Measurements from ENCODE around the gene UNG. TPM values are rescaled to one million over a fixed set of nuclear protein-coding genes. Genes with fewer than 3 reads are reported as not detected.
A peak's percentile ranks its signal among the peaks of the same experiment; 100 is the strongest.
"Not testable (repeated sequence)": the region's sequence is repeated elsewhere in the genome, so short reads cannot be mapped to it uniquely, and the experiment has no call there.

The UNG gene
- total and polyA plus RNA-seq, 9 donors, result 13.5 to 34.2 (median 21.5) TPM

DNA sequence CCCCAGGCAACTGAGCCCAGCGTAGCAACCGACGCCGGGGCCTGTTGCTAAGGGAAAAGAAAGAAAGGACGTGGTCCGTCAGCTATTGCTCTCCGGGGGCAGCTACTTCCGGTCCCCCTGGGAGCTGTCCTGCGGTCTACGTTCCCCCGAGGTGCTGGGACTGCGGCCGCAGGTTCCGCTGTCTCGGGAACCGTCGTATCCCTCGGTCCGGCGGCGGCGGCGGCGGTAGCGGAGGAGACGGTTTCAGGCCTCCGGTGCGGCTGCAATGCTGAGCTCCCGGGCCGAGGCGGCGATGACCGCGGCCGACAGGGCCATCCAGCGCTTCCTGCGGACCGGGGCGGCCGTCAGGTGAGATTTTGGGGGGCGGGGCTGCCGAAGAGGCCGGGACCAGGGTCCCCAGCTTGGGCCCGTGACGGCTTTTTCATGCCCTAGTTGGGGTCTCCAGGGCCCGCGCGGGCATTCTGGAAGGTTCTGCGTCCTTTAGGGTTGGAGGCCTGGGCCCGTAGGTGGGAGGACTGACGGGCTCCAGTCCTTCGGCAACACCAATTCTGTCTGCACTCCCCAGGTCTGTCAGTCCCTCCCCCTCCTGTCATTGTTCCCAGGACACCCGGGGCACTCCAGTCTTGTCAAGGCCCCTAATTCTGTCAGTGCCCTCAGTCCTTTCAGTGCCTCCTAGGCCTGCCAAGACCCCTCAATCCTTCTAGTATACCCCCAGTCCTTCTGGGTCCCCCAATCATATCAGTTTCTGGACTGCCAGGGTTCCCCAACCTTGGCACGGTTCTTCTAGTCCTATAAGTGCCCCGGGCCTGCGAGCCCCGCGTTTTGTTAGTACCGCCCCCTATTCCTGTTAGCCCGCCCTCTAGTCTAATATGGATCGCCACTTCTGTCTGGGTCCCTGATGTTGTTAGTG is 44.7 kb upstream of the UNG start, which contains the start of gene USP30:
TSS of gene USP30 (plus strand) at position 163 of the 910 bp plus-strand sequence. CDS start at position 266, 103 bp downstream.
- intact Hi-C loops (cut with DNase I), result no loop called here
- peaks cover 11% of the 10 kb centered on the region for H3K4me1 ChIP-seq (ENCODE audit: insufficient read depth)
- TF ChIP-seq EP300 (IDR thresholded peaks at IDR 0.05) (no peak), POLR2A (IDR thresholded peaks at IDR 0.05) (peak; percentile 40)
- TF ChIP-seq, protein P1, sequence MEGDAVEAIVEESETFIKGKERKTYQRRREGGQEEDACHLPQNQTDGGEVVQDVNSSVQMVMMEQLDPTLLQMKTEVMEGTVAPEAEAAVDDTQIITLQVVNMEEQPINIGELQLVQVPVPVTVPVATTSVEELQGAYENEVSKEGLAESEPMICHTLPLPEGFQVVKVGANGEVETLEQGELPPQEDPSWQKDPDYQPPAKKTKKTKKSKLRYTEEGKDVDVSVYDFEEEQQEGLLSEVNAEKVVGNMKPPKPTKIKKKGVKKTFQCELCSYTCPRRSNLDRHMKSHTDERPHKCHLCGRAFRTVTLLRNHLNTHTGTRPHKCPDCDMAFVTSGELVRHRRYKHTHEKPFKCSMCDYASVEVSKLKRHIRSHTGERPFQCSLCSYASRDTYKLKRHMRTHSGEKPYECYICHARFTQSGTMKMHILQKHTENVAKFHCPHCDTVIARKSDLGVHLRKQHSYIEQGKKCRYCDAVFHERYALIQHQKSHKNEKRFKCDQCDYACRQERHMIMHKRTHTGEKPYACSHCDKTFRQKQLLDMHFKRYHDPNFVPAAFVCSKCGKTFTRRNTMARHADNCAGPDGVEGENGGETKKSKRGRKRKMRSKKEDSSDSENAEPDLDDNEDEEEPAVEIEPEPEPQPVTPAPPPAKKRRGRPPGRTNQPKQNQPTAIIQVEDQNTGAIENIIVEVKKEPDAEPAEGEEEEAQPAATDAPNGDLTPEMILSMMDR (IDR thresholded peaks at IDR 0.05), result no peak
- no peaks in the 10 kb centered on the region for H3K36me3 ChIP-seq
- peak; percentile 76 to 90 (median 85) for DNase-seq
- H3K4me3 ChIP-seq, result peak within 1 kb of the TSS; percentile 80
- no peaks in the 10 kb centered on the region for H3K9me3 ChIP-seq
- H3K27ac ChIP-seq, result peak within 1 kb of the TSS; percentile 47 to 77
- 1% methylated on average over 49 to 61 of the region's 61 CpGs for WGBS, 3 donors
- H3K27me3 ChIP-seq, result no peaks in the 10 kb centered on the region

DNA sequence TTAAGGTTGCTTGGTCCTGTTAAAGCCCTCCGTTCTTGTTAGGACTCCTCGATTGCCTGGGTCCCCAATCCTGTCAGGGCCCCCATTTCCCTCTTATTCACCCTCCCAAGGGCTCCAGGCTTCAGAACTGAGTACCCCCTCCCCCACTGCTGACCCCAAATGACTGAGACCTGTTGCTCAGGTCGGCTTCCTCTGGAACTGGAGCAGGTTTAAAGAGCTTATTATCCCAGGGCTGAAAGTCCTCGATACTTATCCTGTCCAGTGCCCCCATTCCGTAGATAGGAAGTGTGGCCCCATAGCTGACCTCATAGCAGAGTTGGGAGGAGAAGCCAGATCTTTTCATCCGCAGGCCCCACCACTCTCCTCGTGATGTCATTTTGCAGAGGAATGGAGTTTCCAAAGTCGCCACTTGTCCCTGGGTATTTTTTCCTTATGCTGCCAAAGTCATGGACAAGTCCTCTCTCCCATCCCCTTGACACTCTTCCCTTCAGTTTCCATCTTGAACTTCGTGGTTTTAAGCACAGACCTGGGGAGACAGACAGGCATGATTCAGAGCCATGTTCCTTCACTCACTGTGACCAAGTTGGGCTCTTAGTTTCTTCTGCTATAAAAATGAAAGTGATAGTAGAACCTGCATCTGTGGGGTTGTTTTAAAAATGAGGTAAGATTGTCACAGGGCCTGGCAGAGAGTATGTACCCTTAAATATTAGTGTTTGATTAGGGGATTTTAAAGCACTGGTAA is 43.8 kb upstream of the UNG start:
- TF ChIP-seq POLR2A (IDR thresholded peaks at IDR 0.05), result no peak
- TF ChIP-seq, protein P1 (IDR thresholded peaks at IDR 0.05), result no peak
- no peak for TF ChIP-seq EP300 (IDR thresholded peaks at IDR 0.05)

DNA sequence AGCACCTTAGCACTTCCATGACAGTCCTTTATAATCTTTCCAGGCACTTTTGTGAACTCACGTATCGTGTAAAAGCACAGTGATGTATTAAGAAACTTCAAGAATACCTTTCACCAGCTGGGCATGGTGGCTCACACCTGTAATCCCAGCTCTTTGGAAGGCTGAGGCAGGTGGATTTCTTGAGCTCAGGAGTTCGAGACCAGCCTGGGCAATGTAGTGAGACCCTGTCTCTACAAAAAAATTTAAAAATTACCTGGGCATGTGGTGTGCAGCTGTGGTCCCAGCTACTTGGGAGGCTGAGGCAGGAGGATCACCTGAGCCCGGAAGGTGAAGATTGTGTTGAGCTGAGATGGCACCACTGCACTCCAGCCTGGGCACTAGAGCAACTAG is 43.3 kb upstream of the UNG start:
- H3K27me3 ChIP-seq; H3K27ac ChIP-seq; H3K4me3 ChIP-seq; H3K9me3 ChIP-seq; H3K36me3 ChIP-seq; intact Hi-C loops (cut with DNase I); DNase-seq: not testable (repeated sequence)
- H3K4me1 ChIP-seq (ENCODE audit: insufficient read depth), result peaks cover 11% of the 10 kb centered on the region
- WGBS, 3 donors, result 88 to 96% (median 89%) methylated on average over 4 of the region's 4 CpGs

More for the DNA sequence above, 43.8 kb upstream of the UNG start:
- Histone ChIP-seq H3K27me3 (no peaks in the 10 kb centered on the region), H3K36me3 (no peaks in the 10 kb centered on the region), H3K4me1 (ENCODE audit: insufficient read depth) (peaks cover 11% of the 10 kb centered on the region), H3K27ac (peak overlapping the region; percentile 47 to 77), H3K4me3 (peak overlapping the region; percentile 80), H3K9me3 (no peaks in the 10 kb centered on the region)
- intact Hi-C loops (cut with DNase I), result no loop called here
- 17 to 25% (median 20%) methylated on average over 9 of the region's 9 CpGs for WGBS, 3 donors
- no peak for DNase-seq

DNA sequence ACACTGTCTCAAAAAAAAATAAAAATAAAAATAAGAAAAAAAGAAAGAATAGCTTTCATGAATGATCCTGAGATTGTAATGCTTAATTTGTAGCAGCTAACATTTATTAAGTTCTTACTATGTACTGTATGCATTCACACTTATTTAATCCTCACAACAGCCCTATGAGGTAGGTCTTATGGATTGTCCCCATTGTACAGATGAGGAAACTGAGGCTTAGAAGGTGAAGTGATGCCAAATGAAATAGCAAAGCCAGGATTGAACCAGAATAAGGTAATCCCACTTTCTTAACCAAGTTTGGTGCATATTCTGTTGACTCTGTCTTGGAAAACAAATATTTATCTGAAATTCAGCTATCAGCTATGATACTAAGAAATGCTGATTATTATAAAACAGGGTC is 42.9 kb upstream of the UNG start:
- Histone ChIP-seq H3K9me3 (no peaks in the 10 kb centered on the region), H3K27me3 (no peaks in the 10 kb centered on the region), H3K4me3 (no peak overlapping the region), H3K4me1 (ENCODE audit: insufficient read depth) (peaks cover 11% of the 10 kb centered on the region), H3K36me3 (no peaks in the 10 kb centered on the region), H3K27ac (no peak overlapping the region)
- intact Hi-C loops (cut with DNase I), result no loop called here
- TF ChIP-seq, protein P1 (IDR thresholded peaks at IDR 0.05), result no peak
- no peak for TF ChIP-seq POLR2A (IDR thresholded peaks at IDR 0.05)
- TF ChIP-seq EP300 (IDR thresholded peaks at IDR 0.05), result no peak
- DNase-seq, result no peak

Measured in ovary (tissue), 9 donors.